Right lobe of liver (tissue), 4 donors: ENCODE data around the gene ARSB.

Experiments
- CTCF ChIP-seq, 4 donors: fragments of 200-600 bp in 3 of 4; fragments of 450-650 bp in 1 of 4; IDR thresholded peaks; one replicate each; pipeline versions ENCODE4 v1.5.1 to v1.8.0; 2016 to 2022; ENCODE audit warnings: antibody characterized with exemption in 4 of 4, mild to moderate bottlenecking in 2 of 4
- POLR2A ChIP-seq: fragments of 450-650 bp; IDR thresholded peaks from one replicate; pipeline ENCODE4 v1.6.1; 2017; ENCODE audit warnings: antibody characterized with exemption, mild to moderate bottlenecking
- donor health status: DM: no; HTN: no; CAD: no.
- donor health status: DM: no; HTN: no; CAD: no.
- donor health status: DM: no; HTN: yes; CAD: no.

GRCh38 chr5:78765756-78766411, 219.2 kb downstream of the ARSB start:
- no peak for TF ChIP-seq CTCF (IDR thresholded peaks at IDR 0.05)
- no peak for TF ChIP-seq POLR2A
